Ishikawa (cell line): ENCODE data around the gene GPR78.

Experiments used
- CEBPB ChIP-seq: IDR thresholded peaks from 2 replicates; pipeline ENCODE4 v1.6.1; 2012
- CREB1 ChIP-seq: IDR thresholded peaks from 2 replicates; pipeline ENCODE4 v1.6.1; 2012; ENCODE audit warnings: low read depth
- EGR1 ChIP-seq: IDR thresholded peaks from 2 replicates; pipeline ENCODE4 v1.6.1; 2012
- EP300 ChIP-seq: IDR thresholded peaks from 2 replicates; pipeline ENCODE4 v1.6.1; 2012; ENCODE audit warnings: borderline replicate concordance
- FOXM1 ChIP-seq: IDR thresholded peaks from 2 replicates; pipeline ENCODE4 v1.6.1; 2012; ENCODE audit warnings: low read depth, borderline replicate concordance
- NFIC ChIP-seq: IDR thresholded peaks from 2 replicates; pipeline ENCODE4 v1.6.1; 2012
- RAD21 ChIP-seq: IDR thresholded peaks from 2 replicates; pipeline ENCODE4 v1.6.1; 2012; ENCODE audit warnings: low read depth
- TAF1 ChIP-seq: IDR thresholded peaks from 2 replicates; pipeline ENCODE4 v1.6.1; 2012; ENCODE audit warnings: low read depth, mild to moderate bottlenecking
- TCF12 ChIP-seq: IDR thresholded peaks from 2 replicates; pipeline ENCODE4 v1.6.1; 2012; ENCODE audit warnings: low read depth
- TEAD4 ChIP-seq: IDR thresholded peaks from 2 replicates; pipeline ENCODE4 v1.6.1; 2012
- YY1 ChIP-seq: IDR thresholded peaks from 2 replicates; pipeline ENCODE4 v1.6.1; 2012; ENCODE audit warnings: low read depth
- ZBTB7A ChIP-seq: IDR thresholded peaks from 2 replicates; pipeline ENCODE4 v1.6.1; 2012; ENCODE audit warnings: low read depth
- TF ChIP-seq, protein P1 (sequence below): IDR thresholded peaks from 2 replicates; pipeline ENCODE4 v1.6.1; 2012
- TF ChIP-seq, protein P2 (sequence below): IDR thresholded peaks from 2 replicates; pipeline ENCODE4 v1.6.1; 2012; ENCODE audit warnings: low read depth, mild to moderate bottlenecking
- TF ChIP-seq, protein P3 (sequence below): IDR thresholded peaks from 2 replicates; pipeline ENCODE4 v1.6.1; 2012

The GPR78 gene

DNA sequence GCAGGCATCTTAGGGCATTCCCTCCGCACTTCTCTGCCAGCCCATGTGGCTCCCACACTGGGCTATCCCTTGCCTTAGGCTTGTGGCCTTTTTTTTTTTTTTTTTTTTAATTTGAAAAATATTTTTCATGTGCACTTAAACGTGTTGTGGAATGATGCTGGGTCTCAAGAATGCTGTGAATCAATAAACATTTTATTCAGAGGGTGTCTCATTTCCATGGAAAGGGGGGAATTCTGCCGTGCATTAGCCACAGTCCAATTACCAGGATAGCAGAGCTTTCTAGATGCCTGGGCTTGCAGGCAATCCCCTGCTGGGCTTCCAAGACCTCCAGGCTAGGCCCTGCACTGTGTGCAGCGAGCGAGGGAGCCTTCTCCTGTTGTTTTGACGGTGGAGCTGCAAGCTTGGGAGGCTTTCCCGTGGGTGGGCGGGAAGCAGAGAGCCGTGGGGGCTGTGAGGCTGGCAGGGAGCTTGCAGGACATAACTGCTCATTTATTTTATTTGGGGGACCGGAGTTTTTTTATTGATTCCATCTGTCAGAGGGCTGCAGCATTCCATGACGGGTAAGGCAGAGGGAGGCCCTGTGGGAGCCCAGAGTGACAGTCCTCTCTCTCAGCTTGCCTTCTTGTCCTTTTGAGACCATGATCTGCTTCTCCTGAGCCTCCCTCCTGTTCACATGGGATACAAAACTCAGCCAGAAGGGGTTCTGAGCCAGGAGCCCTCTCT lies 9.8 kb downstream of the GPR78 start:
- TF ChIP-seq FOXM1 (no peak), CEBPB (no peak), NFIC (no peak), EGR1 (no peak), EP300 (no peak), TCF12 (no peak), TAF1 (no peak), CREB1 (no peak), TEAD4 (no peak), ZBTB7A (no peak), RAD21 (no peak), YY1 (no peak)
- TF ChIP-seq, protein P1, sequence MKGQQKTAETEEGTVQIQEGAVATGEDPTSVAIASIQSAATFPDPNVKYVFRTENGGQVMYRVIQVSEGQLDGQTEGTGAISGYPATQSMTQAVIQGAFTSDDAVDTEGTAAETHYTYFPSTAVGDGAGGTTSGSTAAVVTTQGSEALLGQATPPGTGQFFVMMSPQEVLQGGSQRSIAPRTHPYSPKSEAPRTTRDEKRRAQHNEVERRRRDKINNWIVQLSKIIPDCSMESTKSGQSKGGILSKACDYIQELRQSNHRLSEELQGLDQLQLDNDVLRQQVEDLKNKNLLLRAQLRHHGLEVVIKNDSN: no peak
- TF ChIP-seq, protein P2, sequence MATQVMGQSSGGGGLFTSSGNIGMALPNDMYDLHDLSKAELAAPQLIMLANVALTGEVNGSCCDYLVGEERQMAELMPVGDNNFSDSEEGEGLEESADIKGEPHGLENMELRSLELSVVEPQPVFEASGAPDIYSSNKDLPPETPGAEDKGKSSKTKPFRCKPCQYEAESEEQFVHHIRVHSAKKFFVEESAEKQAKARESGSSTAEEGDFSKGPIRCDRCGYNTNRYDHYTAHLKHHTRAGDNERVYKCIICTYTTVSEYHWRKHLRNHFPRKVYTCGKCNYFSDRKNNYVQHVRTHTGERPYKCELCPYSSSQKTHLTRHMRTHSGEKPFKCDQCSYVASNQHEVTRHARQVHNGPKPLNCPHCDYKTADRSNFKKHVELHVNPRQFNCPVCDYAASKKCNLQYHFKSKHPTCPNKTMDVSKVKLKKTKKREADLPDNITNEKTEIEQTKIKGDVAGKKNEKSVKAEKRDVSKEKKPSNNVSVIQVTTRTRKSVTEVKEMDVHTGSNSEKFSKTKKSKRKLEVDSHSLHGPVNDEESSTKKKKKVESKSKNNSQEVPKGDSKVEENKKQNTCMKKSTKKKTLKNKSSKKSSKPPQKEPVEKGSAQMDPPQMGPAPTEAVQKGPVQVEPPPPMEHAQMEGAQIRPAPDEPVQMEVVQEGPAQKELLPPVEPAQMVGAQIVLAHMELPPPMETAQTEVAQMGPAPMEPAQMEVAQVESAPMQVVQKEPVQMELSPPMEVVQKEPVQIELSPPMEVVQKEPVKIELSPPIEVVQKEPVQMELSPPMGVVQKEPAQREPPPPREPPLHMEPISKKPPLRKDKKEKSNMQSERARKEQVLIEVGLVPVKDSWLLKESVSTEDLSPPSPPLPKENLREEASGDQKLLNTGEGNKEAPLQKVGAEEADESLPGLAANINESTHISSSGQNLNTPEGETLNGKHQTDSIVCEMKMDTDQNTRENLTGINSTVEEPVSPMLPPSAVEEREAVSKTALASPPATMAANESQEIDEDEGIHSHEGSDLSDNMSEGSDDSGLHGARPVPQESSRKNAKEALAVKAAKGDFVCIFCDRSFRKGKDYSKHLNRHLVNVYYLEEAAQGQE: no peak
- TF ChIP-seq, protein P3, sequence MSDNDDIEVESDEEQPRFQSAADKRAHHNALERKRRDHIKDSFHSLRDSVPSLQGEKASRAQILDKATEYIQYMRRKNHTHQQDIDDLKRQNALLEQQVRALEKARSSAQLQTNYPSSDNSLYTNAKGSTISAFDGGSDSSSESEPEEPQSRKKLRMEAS: no peak

DNA sequence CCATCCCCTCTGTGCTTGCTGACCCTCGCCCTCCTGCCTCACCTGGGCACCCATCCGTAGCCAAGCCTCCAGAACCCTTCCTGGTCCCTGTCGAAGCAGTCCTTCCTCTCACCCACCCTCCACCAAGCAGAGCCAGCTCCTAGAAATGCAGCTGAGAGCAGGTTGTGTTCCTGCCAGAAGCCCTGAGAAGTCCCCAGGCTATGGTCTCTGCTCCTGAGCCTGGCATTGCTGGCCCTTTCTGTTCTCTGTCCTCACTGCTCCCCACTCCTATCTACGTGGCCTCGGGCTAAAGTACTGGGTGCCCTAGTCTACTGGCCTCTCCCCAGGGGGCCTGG lies 10.3 kb downstream of the GPR78 start:
- TF ChIP-seq YY1 (no peak), CREB1 (no peak), EP300 (no peak), TAF1 (no peak), NFIC (no peak), RAD21 (no peak), FOXM1 (no peak), ZBTB7A (no peak), EGR1 (no peak), TCF12 (no peak), CEBPB (no peak), TEAD4 (no peak)
- TF ChIP-seq, protein P2: no peak
- TF ChIP-seq, protein P3: no peak
- TF ChIP-seq, protein P1: no peak

DNA sequence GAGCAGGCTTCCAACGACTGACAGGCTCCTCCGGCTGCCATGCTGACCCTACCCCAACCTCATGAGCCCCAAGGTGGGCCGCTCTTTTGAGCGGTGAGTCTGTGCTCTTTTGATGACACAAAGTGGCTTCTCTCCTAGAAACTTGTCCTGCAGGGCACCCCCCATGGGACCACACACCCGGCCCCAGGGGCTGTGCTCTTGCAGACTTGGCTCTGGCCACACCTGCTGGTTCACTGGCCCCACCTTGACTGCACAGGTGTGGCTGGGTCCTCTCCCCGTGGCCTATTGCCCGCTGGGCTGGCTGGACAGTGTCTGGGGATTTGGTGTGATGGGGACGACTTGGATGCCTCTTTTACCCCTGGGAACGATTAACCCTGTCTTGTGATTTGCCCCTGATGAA lies 10.9 kb downstream of the GPR78 start:
- TF ChIP-seq CREB1: no peak
- no peak for TF ChIP-seq TCF12
- TF ChIP-seq FOXM1: no peak
- no peak for TF ChIP-seq YY1
- TF ChIP-seq CEBPB: no peak
- TF ChIP-seq RAD21: no peak
- no peak for TF ChIP-seq NFIC
- TF ChIP-seq TAF1: no peak
- TF ChIP-seq, protein P2: no peak
- no peak for TF ChIP-seq ZBTB7A
- TF ChIP-seq EGR1: no peak
- no peak for TF ChIP-seq EP300
- TF ChIP-seq, protein P1: no peak
- no peak for TF ChIP-seq TEAD4
- TF ChIP-seq, protein P3: no peak
